ENCODE measurements around the gene DLGAP5. TPM values are rescaled to one million over a fixed set of nuclear protein-coding genes. Genes with fewer than 3 reads are reported as not detected.

The DLGAP5 gene, protein sequence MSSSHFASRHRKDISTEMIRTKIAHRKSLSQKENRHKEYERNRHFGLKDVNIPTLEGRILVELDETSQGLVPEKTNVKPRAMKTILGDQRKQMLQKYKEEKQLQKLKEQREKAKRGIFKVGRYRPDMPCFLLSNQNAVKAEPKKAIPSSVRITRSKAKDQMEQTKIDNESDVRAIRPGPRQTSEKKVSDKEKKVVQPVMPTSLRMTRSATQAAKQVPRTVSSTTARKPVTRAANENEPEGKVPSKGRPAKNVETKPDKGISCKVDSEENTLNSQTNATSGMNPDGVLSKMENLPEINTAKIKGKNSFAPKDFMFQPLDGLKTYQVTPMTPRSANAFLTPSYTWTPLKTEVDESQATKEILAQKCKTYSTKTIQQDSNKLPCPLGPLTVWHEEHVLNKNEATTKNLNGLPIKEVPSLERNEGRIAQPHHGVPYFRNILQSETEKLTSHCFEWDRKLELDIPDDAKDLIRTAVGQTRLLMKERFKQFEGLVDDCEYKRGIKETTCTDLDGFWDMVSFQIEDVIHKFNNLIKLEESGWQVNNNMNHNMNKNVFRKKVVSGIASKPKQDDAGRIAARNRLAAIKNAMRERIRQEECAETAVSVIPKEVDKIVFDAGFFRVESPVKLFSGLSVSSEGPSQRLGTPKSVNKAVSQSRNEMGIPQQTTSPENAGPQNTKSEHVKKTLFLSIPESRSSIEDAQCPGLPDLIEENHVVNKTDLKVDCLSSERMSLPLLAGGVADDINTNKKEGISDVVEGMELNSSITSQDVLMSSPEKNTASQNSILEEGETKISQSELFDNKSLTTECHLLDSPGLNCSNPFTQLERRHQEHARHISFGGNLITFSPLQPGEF
- 73.6 TPM for polyA plus RNA-seq (2013, experiment 1 of 2)
- 88.2 TPM for polyA plus RNA-seq (2013, experiment 2 of 2)

DNA sequence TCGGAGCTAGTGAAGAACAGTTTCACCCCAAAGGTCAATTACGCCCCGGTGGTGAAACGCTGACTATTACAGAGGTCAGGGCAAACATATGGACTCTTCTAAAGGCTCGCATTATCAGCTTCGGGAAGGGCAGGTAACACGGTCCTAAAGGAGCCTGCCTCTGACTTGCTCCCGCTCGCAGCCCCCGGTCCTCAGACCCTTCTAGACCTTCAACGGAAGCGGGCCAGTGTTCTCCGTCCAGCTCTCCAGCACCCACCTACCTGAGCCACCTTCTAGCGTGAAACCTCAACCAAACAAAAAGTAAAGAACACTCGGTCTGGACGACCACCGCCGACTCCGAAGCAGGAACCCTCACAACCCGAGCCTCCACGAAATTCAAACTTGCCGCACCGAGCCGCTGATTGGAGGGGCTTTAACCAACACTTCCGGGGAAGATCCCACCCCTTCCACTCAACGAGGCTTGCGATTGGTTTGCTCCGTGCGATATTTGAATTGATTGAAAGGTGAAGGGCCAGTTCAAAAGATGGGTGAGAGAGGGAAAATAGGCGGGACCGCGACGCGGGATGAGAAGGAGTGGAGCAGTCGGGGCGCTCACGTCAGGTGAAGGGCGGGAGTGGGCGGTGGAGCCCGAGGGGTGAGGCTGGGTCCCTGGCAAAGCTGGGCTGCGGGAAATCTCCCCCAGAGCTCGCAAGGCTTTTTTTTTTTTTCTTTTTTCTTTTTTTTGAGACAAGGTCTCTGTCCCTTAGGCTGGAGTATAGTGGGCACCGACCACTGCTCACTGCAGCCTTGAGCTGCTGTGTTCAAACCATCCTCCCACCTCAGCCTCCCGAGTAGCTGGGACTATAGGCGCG, at the start of gene DLGAP5:
TSS of gene DLGAP5 (minus strand) at position 383 of the 851 bp plus-strand sequence. CDS start 2,406 bp downstream, outside the sequence.
- peaks cover 27% of the 10 kb centered on the region for H3K36me3 ChIP-seq (ENCODE audit: insufficient read depth, low read length)
- 4% methylated on average over 46 of the region's 46 CpGs for WGBS
- H3K9me3 ChIP-seq (ENCODE audit: insufficient read depth, low read depth, low read length) = no peaks in the 10 kb centered on the region
- peaks cover 16% of the 10 kb centered on the region for H3K4me1 ChIP-seq (ENCODE audit: insufficient read depth, low read length)
- no peaks in the 10 kb centered on the region for H3K27me3 ChIP-seq (ENCODE audit: insufficient read depth, low read length)
- H3K9ac ChIP-seq (ENCODE audit: low read depth, low read length) = peak within 1 kb of the TSS; percentile 88
- peak within 1 kb of the TSS; percentile 79 for H3K4me3 ChIP-seq (ENCODE audit: low read length)
- peak within 1 kb of the TSS; percentile 86 for H3K27ac ChIP-seq (ENCODE audit: low read depth, low read length)

DNA sequence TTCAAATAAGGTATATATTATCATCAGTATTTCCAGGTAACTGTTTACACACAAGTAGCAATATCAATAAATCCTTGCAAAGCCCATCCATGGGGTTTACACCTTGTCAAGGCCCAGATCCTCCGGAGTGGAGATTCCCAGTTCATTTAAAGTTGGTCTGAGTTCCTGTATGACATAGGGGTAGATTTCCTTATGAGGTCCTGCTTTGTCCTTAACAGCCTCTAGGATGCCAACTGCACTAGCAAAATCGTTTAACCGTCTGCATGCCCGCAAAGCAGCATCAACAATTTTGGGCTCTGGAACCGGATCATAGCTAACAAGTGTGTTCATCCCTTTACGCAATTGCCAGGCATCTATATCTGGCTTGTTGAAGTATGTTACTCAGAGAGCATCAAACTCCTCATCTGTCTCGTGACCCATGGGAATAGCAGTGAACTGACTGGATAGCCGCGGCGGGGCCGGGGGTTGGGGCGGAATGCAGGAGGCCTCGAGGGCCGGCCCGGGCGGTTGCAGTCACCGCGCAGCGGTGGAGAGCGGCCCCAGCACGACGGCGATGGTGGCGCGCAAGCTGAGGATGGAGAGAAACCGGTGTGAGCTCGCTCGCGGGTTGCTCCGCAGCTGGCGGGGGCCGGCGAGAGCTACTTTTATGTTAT, 49.3 kb upstream of the DLGAP5 start:
- Histone ChIP-seq H3K27ac (ENCODE audit: low read depth, low read length) (no peak overlapping the region), H3K9me3 (ENCODE audit: insufficient read depth, low read depth, low read length) (no peaks in the 10 kb centered on the region), H3K4me3 (ENCODE audit: low read length) (peak overlapping the region; percentile 23), H3K4me1 (ENCODE audit: insufficient read depth, low read length) (no peaks in the 10 kb centered on the region), H3K9ac (ENCODE audit: low read depth, low read length) (no peak overlapping the region), H3K27me3 (ENCODE audit: insufficient read depth, low read length) (peaks cover 24% of the 10 kb centered on the region), H3K36me3 (ENCODE audit: insufficient read depth, low read length) (no peaks in the 10 kb centered on the region)
- 55% methylated on average over 33 of the region's 33 CpGs for WGBS

DNA sequence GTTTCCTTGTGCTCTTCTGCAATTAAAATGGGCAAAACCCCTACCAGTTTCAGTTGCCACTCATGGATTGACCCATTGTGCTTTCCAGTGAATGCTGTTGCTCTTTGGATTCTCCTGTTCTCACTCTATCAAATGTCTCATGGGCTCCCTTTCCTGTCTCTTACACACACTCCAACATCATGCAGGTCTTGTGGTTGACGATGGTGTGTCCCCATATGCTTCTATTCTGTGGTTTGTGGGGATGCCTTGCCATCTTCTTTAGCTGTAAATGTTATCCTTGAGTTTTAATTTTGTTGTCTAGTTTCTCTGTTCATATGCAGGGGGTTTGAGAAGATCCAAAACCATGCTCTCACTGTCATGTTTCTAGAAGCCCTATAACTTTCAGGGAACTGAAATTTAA, 47.9 kb upstream of the DLGAP5 start:
- Histone ChIP-seq H3K4me3 (ENCODE audit: low read length) (no peak overlapping the region), H3K27ac (ENCODE audit: low read depth, low read length) (no peak overlapping the region), H3K4me1 (ENCODE audit: insufficient read depth, low read length) (no peaks in the 10 kb centered on the region), H3K27me3 (ENCODE audit: insufficient read depth, low read length) (peaks cover 24% of the 10 kb centered on the region), H3K9ac (ENCODE audit: low read depth, low read length) (no peak overlapping the region), H3K9me3 (ENCODE audit: insufficient read depth, low read depth, low read length) (no peaks in the 10 kb centered on the region), H3K36me3 (ENCODE audit: insufficient read depth, low read length) (no peaks in the 10 kb centered on the region)
- 89% methylated on average over 1 of the region's 1 CpG for WGBS

DNA sequence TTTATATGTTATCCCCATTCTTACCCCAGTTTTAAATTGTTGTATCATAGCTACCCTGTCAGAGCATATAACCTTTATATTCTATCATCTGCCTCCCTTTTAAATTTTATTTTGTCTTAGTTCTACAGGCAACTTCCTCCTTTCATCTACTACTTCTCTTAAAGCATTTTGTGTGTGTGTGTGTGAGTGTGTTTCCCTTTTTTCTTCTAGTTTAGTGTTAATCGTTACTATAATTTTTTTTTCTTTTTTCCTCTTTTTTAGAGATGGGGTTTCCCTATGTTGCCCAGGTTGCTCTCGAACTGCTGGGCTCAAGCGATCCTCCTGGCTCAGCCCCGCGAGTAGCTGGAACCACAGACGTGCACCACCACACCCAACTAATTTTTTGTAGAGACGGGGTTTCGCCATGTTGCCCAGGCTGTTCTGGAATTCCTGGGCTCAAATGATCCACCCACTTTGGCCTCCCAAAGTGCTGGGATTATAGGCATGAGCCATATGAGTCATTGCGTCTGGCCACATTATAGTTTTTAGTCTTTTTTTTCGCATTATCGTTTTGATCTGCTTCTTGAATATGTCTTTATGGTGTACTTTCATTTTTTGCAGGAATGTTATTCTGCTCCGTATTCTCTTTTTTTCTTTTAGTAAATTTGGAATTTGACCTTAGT, 46.8 kb upstream of the DLGAP5 start:
- Histone ChIP-seq H3K9me3 (ENCODE audit: insufficient read depth, low read depth, low read length) (no peaks in the 10 kb centered on the region), H3K27ac (ENCODE audit: low read depth, low read length) (no peak overlapping the region), H3K27me3 (ENCODE audit: insufficient read depth, low read length) (peaks cover 24% of the 10 kb centered on the region), H3K4me3 (ENCODE audit: low read length) (no peak overlapping the region), H3K4me1 (ENCODE audit: insufficient read depth, low read length) (no peaks in the 10 kb centered on the region), H3K36me3 (ENCODE audit: insufficient read depth, low read length) (no peaks in the 10 kb centered on the region), H3K9ac (ENCODE audit: low read depth, low read length) (no peak overlapping the region)
- 95% methylated on average over 11 of the region's 12 CpGs for WGBS

DNA sequence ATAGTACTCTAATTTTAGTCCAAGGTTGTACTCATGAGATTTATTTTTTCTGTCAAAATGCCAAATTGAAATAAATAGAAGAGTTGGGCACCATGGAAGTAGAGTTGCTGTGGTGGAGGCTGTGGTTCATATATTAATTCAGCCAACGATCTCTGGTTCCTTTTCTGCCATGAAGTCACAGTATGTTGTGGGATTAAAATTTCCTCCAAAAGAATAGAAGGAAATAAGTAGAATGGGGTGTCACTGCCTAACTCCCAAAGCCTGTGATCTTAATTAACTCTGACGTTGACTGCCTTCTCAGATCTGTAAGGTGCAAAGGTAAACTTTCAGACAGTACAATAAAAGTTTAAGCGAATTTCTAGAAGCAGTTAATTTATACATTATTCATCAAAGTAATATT, 42.2 kb upstream of the DLGAP5 start:
- WGBS = 82% methylated on average over 2 of the region's 3 CpGs
- no peaks in the 10 kb centered on the region for H3K9me3 ChIP-seq (ENCODE audit: insufficient read depth, low read depth, low read length)
- 0 out of 2 replicates have a peak, but pooled peaks cover 2% of the 10 kb centered on the region for H3K27me3 ChIP-seq (ENCODE audit: insufficient read depth, low read length)
- no peak overlapping the region for H3K27ac ChIP-seq (ENCODE audit: low read depth, low read length)
- no peak overlapping the region for H3K9ac ChIP-seq (ENCODE audit: low read depth, low read length)
- no peaks in the 10 kb centered on the region for H3K36me3 ChIP-seq (ENCODE audit: insufficient read depth, low read length)
- no peak overlapping the region for H3K4me3 ChIP-seq (ENCODE audit: low read length)
- no peaks in the 10 kb centered on the region for H3K4me1 ChIP-seq (ENCODE audit: insufficient read depth, low read length)

DNA sequence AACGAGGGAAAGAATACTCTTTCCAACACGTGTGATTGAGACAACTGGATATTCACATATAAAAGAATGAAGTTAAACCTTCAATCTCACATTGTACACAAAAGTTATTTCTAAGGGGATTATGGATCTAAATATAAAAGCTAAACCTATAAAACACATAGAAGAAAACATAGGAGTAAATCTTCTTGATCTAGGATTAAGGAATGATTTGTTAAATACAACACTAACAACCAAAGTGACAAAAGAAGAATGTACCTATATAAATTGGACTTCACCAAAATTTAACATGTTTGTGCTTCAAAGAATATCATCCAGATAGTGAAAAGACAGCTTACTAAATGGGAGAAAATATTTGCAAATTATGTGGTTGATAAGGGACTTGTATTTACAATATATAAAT, 36.9 kb upstream of the DLGAP5 start:
- H3K36me3 ChIP-seq (ENCODE audit: insufficient read depth, low read length) = no peaks in the 10 kb centered on the region
- H3K4me1 ChIP-seq (ENCODE audit: insufficient read depth, low read length) = no peaks in the 10 kb centered on the region
- H3K9ac ChIP-seq (ENCODE audit: low read depth, low read length) = no peak overlapping the region
- WGBS = no CpG with 5 or more reads among the region's 2 CpGs
- H3K27ac ChIP-seq (ENCODE audit: low read depth, low read length) = no peak overlapping the region
- 0 out of 2 replicates have a peak, but pooled peaks cover 2% of the 10 kb centered on the region for H3K27me3 ChIP-seq (ENCODE audit: insufficient read depth, low read length)
- no peak overlapping the region for H3K4me3 ChIP-seq (ENCODE audit: low read length)
- H3K9me3 ChIP-seq (ENCODE audit: insufficient read depth, low read depth, low read length) = no peaks in the 10 kb centered on the region; the same call in 1 of the 2 replicates

DNA sequence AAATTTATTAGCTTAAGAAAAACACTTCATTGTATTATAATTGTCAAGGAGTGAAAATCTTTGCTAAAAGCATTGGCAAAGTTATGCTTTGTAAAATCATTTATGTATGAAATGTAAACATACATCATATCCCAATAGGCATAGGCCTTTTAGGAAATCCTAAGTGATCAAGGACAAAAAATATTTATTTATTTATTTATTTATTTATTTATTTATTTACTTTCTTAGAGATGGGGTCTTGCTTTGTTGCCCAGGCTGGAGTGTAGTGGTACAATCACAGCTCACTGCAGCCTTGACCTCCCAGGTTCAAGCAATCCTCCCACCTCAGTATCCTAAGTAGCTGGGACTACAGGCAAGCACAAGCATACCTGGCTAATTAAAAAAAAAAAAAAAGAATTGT, 32.0 kb upstream of the DLGAP5 start:
- H3K27me3 ChIP-seq (ENCODE audit: insufficient read depth, low read length) = no peaks in the 10 kb centered on the region
- no peak overlapping the region for H3K4me3 ChIP-seq (ENCODE audit: low read length)
- H3K9ac ChIP-seq (ENCODE audit: low read depth, low read length) = no peak overlapping the region
- H3K4me1 ChIP-seq (ENCODE audit: insufficient read depth, low read length) = 0 out of 2 replicates have a peak, but pooled peaks cover 3% of the 10 kb centered on the region
- H3K27ac ChIP-seq (ENCODE audit: low read depth, low read length) = no peak overlapping the region
- H3K9me3 ChIP-seq (ENCODE audit: insufficient read depth, low read depth, low read length) = no peaks in the 10 kb centered on the region; the same call in 1 of the 2 replicates
- no peaks in the 10 kb centered on the region for H3K36me3 ChIP-seq (ENCODE audit: insufficient read depth, low read length)

DNA sequence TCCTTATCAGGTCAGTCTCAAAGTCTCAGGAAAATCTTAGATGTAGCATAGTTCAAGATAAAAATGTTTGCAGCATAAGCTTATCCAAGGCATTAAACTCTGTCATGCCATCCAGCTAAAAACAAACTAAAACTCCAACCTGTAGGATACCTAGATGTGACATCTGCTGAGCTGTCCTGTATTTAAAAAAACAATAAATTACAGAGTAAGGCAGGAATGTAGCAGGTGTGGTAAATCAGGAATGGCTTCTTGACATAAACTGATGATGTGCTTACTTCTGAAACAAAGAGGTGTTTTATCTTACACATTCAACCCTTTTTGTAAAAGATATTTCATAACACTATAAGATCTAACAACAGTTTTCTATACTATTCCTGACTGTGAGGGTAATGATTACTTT, 30.6 kb upstream of the DLGAP5 start:
- 0 out of 2 replicates have a peak, but pooled peaks cover 3% of the 10 kb centered on the region for H3K4me1 ChIP-seq (ENCODE audit: insufficient read depth, low read length)
- H3K9me3 ChIP-seq (ENCODE audit: insufficient read depth, low read depth, low read length) = no peaks in the 10 kb centered on the region; the same call in 1 of the 2 replicates
- H3K27ac ChIP-seq (ENCODE audit: low read depth, low read length) = no peak overlapping the region
- H3K9ac ChIP-seq (ENCODE audit: low read depth, low read length) = no peak overlapping the region
- H3K36me3 ChIP-seq (ENCODE audit: insufficient read depth, low read length) = no peaks in the 10 kb centered on the region
- no peaks in the 10 kb centered on the region for H3K27me3 ChIP-seq (ENCODE audit: insufficient read depth, low read length)
- no peak overlapping the region for H3K4me3 ChIP-seq (ENCODE audit: low read length)

DNA sequence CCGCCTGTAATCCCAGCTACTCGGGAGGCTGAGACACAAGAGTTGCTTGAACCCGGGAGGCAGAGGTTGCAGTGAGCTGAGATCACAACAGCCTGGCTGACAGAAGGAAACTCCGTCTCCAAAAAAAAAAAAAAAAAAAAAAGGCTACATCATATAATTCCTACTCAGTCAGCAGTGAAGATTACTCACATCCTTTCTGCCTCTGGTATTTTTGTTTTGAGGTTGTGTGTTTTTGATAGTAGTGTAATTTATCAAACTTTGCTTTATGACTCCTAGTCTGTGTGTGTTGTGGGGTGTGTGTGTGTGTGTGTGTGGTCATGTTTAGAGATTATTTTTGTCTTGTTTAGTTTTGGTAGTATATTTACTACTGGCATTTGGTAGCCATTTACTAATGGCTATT, 29.8 kb upstream of the DLGAP5 start:
- no peak overlapping the region for H3K9ac ChIP-seq (ENCODE audit: low read depth, low read length)
- H3K36me3 ChIP-seq (ENCODE audit: insufficient read depth, low read length) = no peaks in the 10 kb centered on the region
- H3K27me3 ChIP-seq (ENCODE audit: insufficient read depth, low read length) = no peaks in the 10 kb centered on the region
- 0 out of 2 replicates have a peak, but pooled peaks cover 3% of the 10 kb centered on the region for H3K4me1 ChIP-seq (ENCODE audit: insufficient read depth, low read length)
- H3K9me3 ChIP-seq (ENCODE audit: insufficient read depth, low read depth, low read length) = no peaks in the 10 kb centered on the region; the same call in 1 of the 2 replicates
- no peak overlapping the region for H3K4me3 ChIP-seq (ENCODE audit: low read length)
- no peak overlapping the region for H3K27ac ChIP-seq (ENCODE audit: low read depth, low read length)
- WGBS = 91% methylated on average over 4 of the region's 4 CpGs

DNA sequence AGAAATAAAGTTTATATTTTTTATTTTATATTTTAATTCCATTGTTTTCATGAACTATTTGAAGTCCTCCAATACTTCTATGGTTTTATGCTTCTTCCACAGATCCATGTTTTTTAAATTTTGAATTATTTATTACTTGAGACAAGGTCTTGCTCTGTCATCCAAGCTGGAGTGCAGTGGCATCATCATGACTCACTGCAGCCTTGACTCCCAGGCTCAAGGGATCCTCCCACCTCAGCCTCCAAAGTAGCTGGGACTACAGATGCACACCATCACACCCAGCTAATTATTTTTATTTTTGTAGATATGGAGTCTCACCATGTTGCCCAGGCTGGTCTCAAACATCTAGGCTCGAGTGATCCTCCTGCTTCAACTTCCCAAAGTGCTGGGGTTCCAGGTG, 28.8 kb upstream of the DLGAP5 start:
- Histone ChIP-seq H3K4me3 (ENCODE audit: low read length) (no peak overlapping the region), H3K4me1 (ENCODE audit: insufficient read depth, low read length) (0 out of 2 replicates have a peak, but pooled peaks cover 3% of the 10 kb centered on the region), H3K36me3 (ENCODE audit: insufficient read depth, low read length) (no peaks in the 10 kb centered on the region), H3K27me3 (ENCODE audit: insufficient read depth, low read length) (no peaks in the 10 kb centered on the region), H3K9ac (ENCODE audit: low read depth, low read length) (no peak overlapping the region), H3K9me3 (ENCODE audit: insufficient read depth, low read depth, low read length) (no peaks in the 10 kb centered on the region), H3K27ac (ENCODE audit: low read depth, low read length) (no peak overlapping the region)
- 100% methylated on average over 1 of the region's 1 CpG for WGBS
